Measurements from ENCODE around the gene COPG2. TPM values are rescaled to one million over a fixed set of nuclear protein-coding genes. Genes with fewer than 3 reads are reported as not detected.

COPG2 gene
- total RNA-seq, 1 donor from 2014 or later, result 27.8 TPM

- H3K4me3 ChIP-seq (ENCODE audit: low read depth, low read length), result no peak overlapping the region
- TF ChIP-seq CTCF (conservative IDR thresholded peaks at IDR 0.05; ENCODE audit: low read depth, low read length), result no peak
- no peak for DNase-seq (ENCODE audit: low read depth)
Measured at GRCh38 chr7:130489140-130489983, 179.2 kb downstream of the COPG2 start.

GRCh38 chr7:130488392-130489139 lies 180.0 kb downstream of the COPG2 start:
- DNase-seq (ENCODE audit: low read depth), result no peak
- no peak overlapping the region for H3K4me3 ChIP-seq (ENCODE audit: low read depth, low read length)
- TF ChIP-seq CTCF (conservative IDR thresholded peaks at IDR 0.05; ENCODE audit: low read depth, low read length), result no peak

GRCh38 chr7:130486954-130487436 lies 181.6 kb downstream of the COPG2 start:
- peak overlapping the region; percentile 40 for H3K4me3 ChIP-seq (ENCODE audit: low read depth, low read length)
- TF ChIP-seq CTCF (conservative IDR thresholded peaks at IDR 0.05; ENCODE audit: low read depth, low read length), result no peak
- DNase-seq (ENCODE audit: low read depth), result peak; percentile 18

- TF ChIP-seq CTCF (conservative IDR thresholded peaks at IDR 0.05; ENCODE audit: low read depth, low read length), result peak; percentile 59
- peak overlapping the region; percentile 40 for H3K4me3 ChIP-seq (ENCODE audit: low read depth, low read length)
- no peak for DNase-seq (ENCODE audit: low read depth)
Measured at GRCh38 chr7:130486114-130486953, 182.2 kb downstream of the COPG2 start.

GRCh38 chr7:130485734-130486113 lies 182.8 kb downstream of the COPG2 start:
- H3K4me3 ChIP-seq (ENCODE audit: low read depth, low read length), result no peak overlapping the region
- no peak for TF ChIP-seq CTCF (conservative IDR thresholded peaks at IDR 0.05; ENCODE audit: low read depth, low read length)
- no peak for DNase-seq (ENCODE audit: low read depth)

GRCh38 chr7:130483031-130483430 lies 185.5 kb downstream of the COPG2 start:
- no peak for TF ChIP-seq CTCF (conservative IDR thresholded peaks at IDR 0.05; ENCODE audit: low read depth, low read length)
- H3K4me3 ChIP-seq (ENCODE audit: low read depth, low read length), result no peak overlapping the region
- no peak for DNase-seq (ENCODE audit: low read depth)

Measured in epithelial cell of proximal tubule (primary cell).